ENCODE measurements around the gene TMED9. TPM values are rescaled to one million over a fixed set of nuclear protein-coding genes. Genes with fewer than 3 reads are reported as not detected.

TMED9 gene
- total RNA-seq, 1 donor from 2014 or later, result 372 TPM

GRCh38 chr5:177608243-177609075 is 16.5 kb downstream of the TMED9 start:
- no peak for TF ChIP-seq CTCF (IDR thresholded peaks at IDR 0.05; ENCODE audit: insufficient read depth, low read depth, low read length)
- TF ChIP-seq EZH2 (IDR thresholded peaks at IDR 0.05; ENCODE audit: insufficient read depth, low read length), result no peak
- Histone ChIP-seq H3K27ac (ENCODE audit: low read depth, low read length) (no peak overlapping the region), H3K9ac (ENCODE audit: low read length) (no peak overlapping the region), H3K79me2 (ENCODE audit: insufficient read depth, low read length) (no peaks in the 10 kb centered on the region), H3K4me3 (ENCODE audit: insufficient read depth, low read depth, low read length) (no peak overlapping the region), H4K20me1 (ENCODE audit: insufficient read depth, low read length) (peaks cover 25% of the 10 kb centered on the region), H3K36me3 (ENCODE audit: insufficient read depth, low read length) (no peaks in the 10 kb centered on the region), H2AFZ (ENCODE audit: low read depth, low read length) (no peak overlapping the region), H3K27me3 (ENCODE audit: insufficient read depth, low read length) (no peaks in the 10 kb centered on the region), H3K4me2 (ENCODE audit: low read length) (no peak overlapping the region), H3K9me3 (ENCODE audit: insufficient read depth, low read depth, low read length) (no peaks in the 10 kb centered on the region), H3K4me1 (ENCODE audit: insufficient read depth, low read length) (peaks cover 5% of the 10 kb centered on the region)
- Mint-ChIP-seq H3K9me3 (ENCODE audit: unreplicated experiment) (no peaks in the 10 kb centered on the region), H3K27me3 (ENCODE audit: low read depth, unreplicated experiment) (no peaks in the 10 kb centered on the region), H3K27ac (ENCODE audit: unreplicated experiment) (no peak overlapping the region), H3K4me3 (ENCODE audit: unreplicated experiment) (no peak overlapping the region), H3K36me3 (ENCODE audit: low read depth, unreplicated experiment) (peaks cover 25% of the 10 kb centered on the region), H3K4me1 (ENCODE audit: low read depth, unreplicated experiment) (peaks cover 2% of the 10 kb centered on the region)
- no peak for DNase-seq (ENCODE audit: low read depth)
- no peak for FAIRE-seq

GRCh38 chr5:177609076-177610059 is 17.4 kb downstream of the TMED9 start:
- no peak for TF ChIP-seq EZH2 (IDR thresholded peaks at IDR 0.05; ENCODE audit: insufficient read depth, low read length)
- TF ChIP-seq CTCF (IDR thresholded peaks at IDR 0.05; ENCODE audit: insufficient read depth, low read depth, low read length), result no peak
- Mint-ChIP-seq H3K27me3 (ENCODE audit: low read depth, unreplicated experiment) (no peaks in the 10 kb centered on the region), H3K36me3 (ENCODE audit: low read depth, unreplicated experiment) (peaks cover 22% of the 10 kb centered on the region), H3K27ac (ENCODE audit: unreplicated experiment) (no peak overlapping the region), H3K9me3 (ENCODE audit: unreplicated experiment) (no peaks in the 10 kb centered on the region), H3K4me3 (ENCODE audit: unreplicated experiment) (no peak overlapping the region), H3K4me1 (ENCODE audit: low read depth, unreplicated experiment) (no peaks in the 10 kb centered on the region)
- Histone ChIP-seq H3K9me3 (ENCODE audit: insufficient read depth, low read depth, low read length) (no peaks in the 10 kb centered on the region), H3K36me3 (ENCODE audit: insufficient read depth, low read length) (no peaks in the 10 kb centered on the region), H4K20me1 (ENCODE audit: insufficient read depth, low read length) (peaks cover 20% of the 10 kb centered on the region), H3K27me3 (ENCODE audit: insufficient read depth, low read length) (no peaks in the 10 kb centered on the region), H2AFZ (ENCODE audit: low read depth, low read length) (no peak overlapping the region), H3K9ac (ENCODE audit: low read length) (no peak overlapping the region), H3K4me3 (ENCODE audit: insufficient read depth, low read depth, low read length) (no peak overlapping the region), H3K4me2 (ENCODE audit: low read length) (no peak overlapping the region), H3K79me2 (ENCODE audit: insufficient read depth, low read length) (no peaks in the 10 kb centered on the region), H3K4me1 (ENCODE audit: insufficient read depth, low read length) (peaks cover 5% of the 10 kb centered on the region), H3K27ac (ENCODE audit: low read depth, low read length) (no peak overlapping the region)
- DNase-seq (ENCODE audit: low read depth), result no peak
- no peak for FAIRE-seq

All from astrocyte (in vitro differentiated cells and primary cell).